SKM-1 (cell line): ENCODE results near the gene FZR1.
"Not testable (repeated sequence)": the region's sequence is repeated elsewhere in the genome, so short reads cannot be mapped to it uniquely, and the experiment has no call there.

ENCODE experiments used
- DNase-seq: peaks from one replicate; lab custom pipeline; 2025; ENCODE audit not compliant: unreplicated experiment; lab: John Stamatoyannopoulos, UW

Gene FZR1

GRCh38 chr19:3544058-3544376, 37.9 kb downstream of the FZR1 start:
- no peak for DNase-seq

- DNase-seq, result peak; percentile 45
These were observed 38.9 kb downstream of the FZR1 start for GRCh38 chr19:3544742-3545668.

- DNase-seq, result no peak
These were observed 39.5 kb downstream of the FZR1 start for GRCh38 chr19:3545669-3546034.

- no peak for DNase-seq
These were observed 40.0 kb downstream of the FZR1 start for GRCh38 chr19:3546119-3546518.

DNA sequence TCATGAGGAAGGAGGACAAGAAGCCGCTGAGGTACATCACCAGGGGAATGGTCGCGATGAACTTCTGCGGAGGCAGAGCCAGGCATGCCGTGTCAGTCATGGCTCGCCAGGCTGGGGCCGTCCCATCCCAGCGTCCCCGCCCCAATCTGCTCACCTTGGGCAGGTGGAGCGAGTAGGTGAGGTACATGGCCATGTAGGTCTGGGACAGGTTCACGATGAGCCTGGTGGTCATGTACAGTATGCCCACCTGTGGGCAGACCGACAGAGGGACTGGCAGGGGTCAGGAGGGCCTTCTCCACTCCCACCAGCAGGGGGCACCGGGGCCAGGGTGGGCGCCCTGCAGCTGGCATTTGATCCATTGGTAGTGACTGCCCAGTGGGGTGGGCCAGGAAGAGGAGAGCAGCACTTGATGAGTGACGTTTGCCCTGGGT, 41.2 kb downstream of the FZR1 start:
- DNase-seq, result no peak

GRCh38 chr19:3547767-3548282, 41.7 kb downstream of the FZR1 start:
- DNase-seq, result no peak

GRCh38 chr19:3548606-3549005, 42.5 kb downstream of the FZR1 start:
- peak; percentile 81 for DNase-seq

DNA sequence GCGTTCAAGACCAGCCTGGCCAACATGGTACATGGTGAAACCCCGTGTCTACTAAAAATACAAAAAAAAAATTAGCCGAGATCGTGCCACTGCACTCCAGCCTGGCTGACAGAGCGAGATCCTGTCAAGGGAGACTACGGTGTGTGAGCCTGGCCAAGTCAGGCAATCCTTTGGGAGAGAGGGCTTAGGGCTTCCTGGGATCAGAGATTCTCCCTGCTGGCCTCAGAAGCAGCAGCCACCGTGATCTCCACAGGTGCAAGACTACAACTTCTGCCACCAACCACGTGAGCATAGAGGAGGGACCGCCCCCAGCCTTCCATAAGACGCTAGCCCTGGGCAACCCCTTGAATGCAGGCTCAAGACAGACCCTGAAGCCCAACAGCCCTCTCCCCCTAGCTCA, 43.7 kb downstream of the FZR1 start:
- no peak for DNase-seq

DNA sequence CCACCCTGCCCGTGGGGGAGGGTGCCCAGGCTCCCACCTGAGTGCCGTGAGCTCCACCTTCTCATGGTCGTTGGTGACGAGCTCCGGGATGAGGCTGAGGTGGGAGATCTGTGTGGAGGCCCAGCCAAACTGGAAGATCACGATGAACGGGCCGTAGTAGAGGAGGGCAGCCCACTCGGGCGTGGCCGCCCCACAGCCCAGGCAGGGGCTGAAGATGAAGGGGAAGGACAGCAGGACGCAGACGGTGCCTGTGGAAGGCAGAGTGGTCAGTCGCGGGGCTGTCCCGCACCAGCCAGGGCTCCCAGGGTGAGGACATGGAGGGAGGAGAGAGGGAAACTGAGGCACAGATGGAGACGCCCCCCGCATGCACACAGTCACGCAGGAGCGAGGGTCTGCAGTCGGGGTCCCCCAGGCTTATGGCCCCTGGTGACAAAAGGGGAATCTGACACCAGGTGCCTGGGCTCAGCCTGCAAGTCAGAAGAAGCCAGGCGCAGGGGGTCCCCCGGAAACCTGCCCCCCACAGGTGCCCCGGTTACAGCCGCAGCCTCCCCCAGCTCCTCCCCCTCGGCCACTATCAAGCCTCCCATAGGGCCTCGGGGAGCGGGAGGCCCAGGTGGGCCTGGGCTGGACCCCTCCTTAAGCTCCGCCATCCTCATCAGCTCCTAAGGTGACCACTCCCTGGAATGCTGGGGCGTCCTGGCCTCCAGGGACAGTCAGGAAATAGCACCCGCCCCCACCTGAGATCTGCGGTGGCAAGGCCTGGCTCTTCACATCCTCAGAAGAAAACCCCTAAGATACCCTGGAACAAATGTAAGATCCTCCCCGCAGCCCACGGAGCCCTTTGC, 45.1 kb downstream of the FZR1 start:
- no peak for DNase-seq

DNA sequence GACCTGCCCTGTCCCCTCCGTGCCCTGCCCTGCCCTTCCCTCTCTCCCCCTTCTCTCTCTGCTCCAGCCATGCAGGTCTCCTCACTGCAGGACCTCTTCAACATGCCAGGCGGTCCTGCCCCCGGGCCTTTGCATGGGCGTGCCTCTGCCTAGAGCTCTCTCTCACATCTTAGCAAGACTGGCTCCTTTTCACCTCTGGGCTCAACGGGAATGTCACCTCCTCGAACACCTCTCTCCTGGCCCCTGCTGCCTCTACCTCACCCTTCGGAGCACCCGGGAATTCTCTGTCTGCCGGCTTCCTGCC, 45.6 kb downstream of the FZR1 start:
- no peak for DNase-seq

GRCh38 chr19:3554254-3555083, 48.4 kb downstream of the FZR1 start:
- no peak for DNase-seq

GRCh38 chr19:3555653-3556422, 49.7 kb downstream of the FZR1 start:
- DNase-seq, result no peak

DNA sequence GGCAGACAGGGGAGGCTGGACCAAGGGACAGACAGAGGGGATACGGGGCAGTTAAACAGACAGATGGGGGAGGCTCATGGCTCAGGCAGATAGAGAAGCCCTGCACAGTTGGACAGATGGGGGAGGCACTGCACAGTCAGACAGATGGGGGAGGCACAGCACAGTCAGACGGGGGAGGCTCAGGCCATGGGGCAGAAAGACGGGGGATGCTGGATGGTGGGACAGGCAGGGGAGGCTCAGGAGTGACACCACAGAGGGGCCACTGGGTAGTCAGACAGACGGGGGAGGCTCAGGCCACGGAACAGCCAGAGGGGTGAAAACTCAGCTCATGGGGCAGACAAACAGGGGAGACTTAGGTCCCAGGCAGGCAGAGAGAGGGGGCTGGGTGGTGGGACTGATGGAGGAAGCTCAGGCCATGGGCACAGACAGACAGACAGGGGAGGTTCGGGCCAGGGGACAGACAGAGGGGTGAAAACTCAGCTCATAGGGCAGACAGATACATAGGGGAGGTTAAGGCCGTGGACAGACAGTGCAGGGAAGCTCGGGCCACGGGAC, 50.4 kb downstream of the FZR1 start:
- no peak for DNase-seq

- no peak for DNase-seq
These were observed 50.9 kb downstream of the FZR1 start for GRCh38 chr19:3556978-3557460.

DNA sequence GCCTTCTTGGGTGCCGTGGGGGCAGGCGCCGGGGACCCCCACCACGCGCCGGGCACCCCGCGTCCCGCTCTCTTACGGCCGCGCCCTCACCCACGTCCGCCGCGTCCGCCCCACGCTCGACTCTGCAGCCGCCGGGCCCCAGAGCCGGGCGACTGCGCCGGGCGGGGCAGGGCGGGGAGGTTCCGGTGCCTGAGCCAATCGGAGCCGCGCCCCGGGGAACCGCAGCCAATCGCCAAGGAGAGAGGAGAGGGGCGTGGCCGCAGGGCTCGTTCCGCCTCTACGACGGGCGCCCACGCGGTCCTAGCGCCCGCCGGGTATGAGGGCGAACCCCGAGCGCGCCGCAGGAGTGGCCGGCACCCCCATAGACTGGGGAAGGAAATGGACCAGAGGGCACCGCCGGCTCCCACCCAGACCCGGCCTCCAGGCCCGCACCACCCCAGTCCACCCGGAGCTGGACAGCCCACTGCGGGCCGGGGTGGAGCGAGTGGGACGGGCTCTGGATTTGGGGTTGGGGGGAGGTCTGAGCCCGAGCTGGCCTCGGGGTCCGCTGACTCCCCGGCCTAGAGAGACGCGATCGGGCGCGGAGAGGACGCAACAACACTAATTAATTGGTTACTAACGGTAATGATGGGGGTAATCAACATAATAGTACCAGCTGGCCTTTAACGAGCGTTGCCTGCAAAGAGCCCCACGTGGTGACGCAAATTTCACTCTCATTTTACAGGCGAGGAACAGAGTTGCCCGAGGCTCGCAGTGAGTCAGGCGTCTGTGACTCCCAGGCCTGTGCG, 51.5 kb downstream of the FZR1 start, which contains the start of gene MFSD12:
Gene MFSD12 (minus strand): TSS at position 126 of the 788 bp plus-strand sequence. CDS start 183 bp downstream, outside the sequence.
- DNase-seq, result peak; percentile 83

- no peak for DNase-seq
These were observed 57.8 kb downstream of the FZR1 start for GRCh38 chr19:3563709-3564524.

DNA sequence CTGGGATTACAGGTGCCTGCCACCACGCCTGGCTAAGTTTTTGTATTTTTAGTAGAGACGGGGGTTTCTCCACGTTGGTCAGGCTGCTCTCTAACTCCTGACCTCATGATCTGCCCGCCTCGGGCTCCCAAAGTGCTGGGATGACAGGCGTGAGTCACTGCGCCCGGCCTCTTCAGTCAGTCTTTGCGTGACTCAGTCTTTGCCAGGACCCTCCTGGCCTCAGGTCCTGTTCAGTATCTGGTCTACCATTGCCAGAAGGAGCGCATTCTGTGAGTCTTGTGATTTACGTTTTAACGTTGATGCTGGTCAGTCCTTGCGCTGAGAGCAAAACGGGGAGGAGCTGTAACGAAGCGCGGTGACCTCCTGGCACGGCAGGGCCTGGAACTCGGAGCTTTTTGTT, 59.0 kb downstream of the FZR1 start:
- DNase-seq, result no peak

GRCh38 chr19:3570042-3570441, 63.9 kb downstream of the FZR1 start:
- DNase-seq, result not testable (repeated sequence)
